ENCODE measurements around the gene DSG1.
"Not testable (repeated sequence)": the region's sequence is repeated elsewhere in the genome, so short reads cannot be mapped to it uniquely, and the experiment has no call there.

The DSG1 gene

GRCh38 chr18:31317860-31318259 lies at the start of gene DSG1:
Gene DSG1, plus strand, starts transcription at chr18:31318160. Its CDS starts 141 bp downstream, at chr18:31318301.
- no peak for DNase-seq (ENCODE audit: low read depth in 2 of 2)

- no peak for DNase-seq (ENCODE audit: low read depth in 2 of 2)
These were observed 49.0 kb upstream of the DSG1 start for GRCh38 chr18:31268985-31269406.

- no peak for DNase-seq (ENCODE audit: low read depth in 2 of 2)
These were observed 48.4 kb upstream of the DSG1 start for GRCh38 chr18:31269566-31269965.

DNA sequence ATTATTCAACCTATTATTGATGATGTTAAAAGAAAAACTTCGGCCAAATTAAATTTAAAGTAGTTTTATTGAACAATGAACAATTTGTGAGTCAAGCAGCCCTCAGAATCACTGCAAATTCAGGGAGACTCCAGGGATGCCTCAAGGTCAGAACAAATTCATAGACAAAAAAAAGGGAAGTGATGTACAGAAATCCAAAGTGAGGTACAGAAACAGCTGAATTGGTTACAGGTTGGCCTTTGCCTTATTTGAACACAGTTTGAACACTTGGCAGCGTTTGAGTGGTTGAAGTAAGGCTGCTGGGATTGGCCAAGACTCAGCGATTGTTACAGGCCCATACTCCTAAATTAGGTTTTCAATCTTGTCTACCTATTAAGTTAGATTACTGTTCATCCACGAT lies 47.4 kb upstream of the DSG1 start:
- DNase-seq (ENCODE audit: low read depth in 2 of 2) = no peak

DNA sequence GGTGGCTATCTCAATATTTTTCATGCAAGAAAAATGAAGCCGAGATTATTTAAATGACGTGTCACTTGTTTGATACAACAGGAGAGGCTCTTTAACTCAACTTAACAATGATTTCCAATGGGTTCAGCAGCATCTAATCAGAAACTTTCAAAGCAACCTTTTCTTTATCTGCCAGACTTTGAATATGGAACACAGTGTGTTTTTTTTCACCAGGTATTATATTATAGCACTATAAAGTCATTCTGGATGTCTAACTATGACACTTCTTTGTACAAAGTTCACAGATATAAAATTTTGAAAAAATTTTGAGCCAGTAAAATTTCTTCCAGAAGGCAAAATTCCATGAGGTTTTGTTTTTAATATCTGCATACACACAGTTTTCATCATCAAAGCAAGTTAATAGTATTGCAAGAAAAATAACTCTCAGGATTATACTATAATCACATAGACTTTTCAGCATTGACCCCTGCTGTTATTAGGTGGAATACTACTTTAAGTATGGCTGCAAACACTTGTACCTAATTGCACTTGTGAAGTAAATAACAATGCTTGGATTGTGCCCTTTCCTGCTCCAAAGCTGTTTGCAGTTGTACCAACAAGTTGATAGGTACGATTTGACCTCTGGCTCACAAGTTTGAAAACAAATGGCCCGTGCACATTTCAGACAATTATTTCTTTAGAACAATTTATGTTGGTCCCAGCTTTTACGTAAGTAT lies 44.0 kb upstream of the DSG1 start:
- no peak for DNase-seq (ENCODE audit: low read depth in 2 of 2)

DNA sequence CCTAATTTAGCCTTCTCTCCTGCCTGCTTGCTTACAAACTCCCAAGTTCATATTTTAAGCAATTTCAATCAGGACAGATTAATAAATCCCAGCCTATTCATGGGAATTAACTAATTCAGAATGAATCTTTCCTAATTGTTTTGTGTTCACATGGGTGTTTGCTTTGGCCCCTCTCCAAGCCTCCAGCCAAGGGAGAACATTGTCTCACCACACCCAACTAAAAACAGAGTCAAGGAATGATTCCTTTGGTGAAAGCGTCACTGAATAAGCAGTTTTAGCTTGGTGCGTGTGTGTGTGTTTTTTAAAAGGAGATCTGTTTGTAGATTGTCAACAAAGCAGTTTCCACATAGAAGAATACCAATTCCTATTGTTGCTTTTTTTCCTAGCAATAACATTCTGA lies 43.0 kb upstream of the DSG1 start:
- no peak for DNase-seq (ENCODE audit: low read depth in 2 of 2)

DNA sequence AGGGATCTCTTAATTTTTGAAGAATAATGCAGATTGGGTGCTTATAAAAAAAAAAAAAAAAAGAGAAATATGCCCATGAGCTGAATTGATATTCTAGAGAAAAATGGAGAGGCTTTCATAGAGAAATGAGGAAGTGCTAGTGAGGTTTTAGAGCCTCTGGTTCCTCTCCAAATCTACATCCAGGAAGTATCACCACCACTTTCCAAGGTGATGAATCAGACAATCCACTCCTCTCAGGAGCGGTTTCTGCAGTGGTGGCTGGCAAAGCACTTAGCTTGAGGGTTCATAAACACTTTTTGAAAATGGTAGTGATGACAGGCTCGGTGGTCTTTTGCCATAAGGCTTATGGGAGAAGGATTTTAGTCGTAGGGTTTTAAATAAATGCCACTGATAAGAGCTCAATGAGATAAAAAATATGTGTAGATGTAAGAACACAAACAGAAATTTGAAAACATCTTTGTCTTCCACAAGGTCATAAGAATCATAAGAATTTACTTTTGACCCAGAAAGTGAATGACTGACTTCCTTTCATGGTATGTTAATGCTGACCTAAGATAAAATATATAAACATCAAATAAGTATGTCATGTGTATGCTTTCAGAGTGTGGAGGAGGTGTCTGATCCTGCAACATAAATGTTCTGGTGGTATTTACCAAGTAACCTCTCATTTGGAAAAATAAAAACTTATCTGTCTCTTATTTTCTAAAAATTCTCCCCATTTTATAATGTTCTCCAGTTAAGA lies 42.1 kb upstream of the DSG1 start:
- DNase-seq (ENCODE audit: low read depth in 2 of 2) = no peak

GRCh38 chr18:31278609-31279071 lies 39.3 kb upstream of the DSG1 start:
- DNase-seq (ENCODE audit: low read depth in 2 of 2) = no peak

GRCh38 chr18:31280502-31280901 lies 37.5 kb upstream of the DSG1 start:
- DNase-seq (ENCODE audit: low read depth in 2 of 2) = no peak

DNA sequence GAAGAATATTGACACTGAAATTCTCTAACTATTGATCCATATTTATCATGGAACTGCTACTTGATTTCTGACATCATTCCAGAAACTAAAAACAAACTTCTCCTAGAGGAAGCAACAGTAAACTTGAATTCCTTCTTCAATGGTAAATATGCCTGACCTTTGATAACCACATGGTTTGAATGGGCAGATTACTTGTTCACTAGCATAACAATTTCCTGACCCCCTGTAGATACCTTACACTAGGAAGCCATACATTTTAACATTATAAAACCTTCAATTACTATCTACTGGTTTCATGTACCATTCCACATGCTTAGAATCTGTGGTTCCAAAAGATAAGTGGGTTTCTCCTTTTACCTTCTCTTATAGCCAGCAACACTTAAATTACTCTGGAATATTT lies 36.5 kb upstream of the DSG1 start:
- no peak for DNase-seq (ENCODE audit: low read depth in 2 of 2)

DNA sequence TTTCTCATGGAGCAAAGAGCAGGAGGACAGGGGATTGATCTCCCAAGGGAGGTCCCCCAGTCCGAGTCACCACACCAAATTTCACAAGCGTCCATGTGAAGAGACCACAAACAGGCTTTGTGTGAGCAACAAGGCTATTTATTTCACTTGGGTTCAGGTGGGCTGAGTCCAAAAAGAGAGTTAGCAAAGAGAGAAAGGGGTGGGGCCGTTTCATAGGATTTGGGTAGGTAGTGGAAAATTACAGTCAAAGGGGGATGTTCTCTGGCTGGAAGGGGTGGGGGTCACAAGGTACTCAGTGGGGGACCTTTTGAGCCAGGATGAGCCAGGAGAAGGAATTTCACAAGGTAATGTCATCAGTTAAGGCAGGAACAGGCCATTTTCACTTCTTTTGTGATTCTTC lies 28.5 kb upstream of the DSG1 start:
- not testable (repeated sequence) for DNase-seq (ENCODE audit: low read depth in 2 of 2)

GRCh38 chr18:31291688-31292087 lies 26.3 kb upstream of the DSG1 start:
- DNase-seq (ENCODE audit: low read depth in 2 of 2) = no peak

DNA sequence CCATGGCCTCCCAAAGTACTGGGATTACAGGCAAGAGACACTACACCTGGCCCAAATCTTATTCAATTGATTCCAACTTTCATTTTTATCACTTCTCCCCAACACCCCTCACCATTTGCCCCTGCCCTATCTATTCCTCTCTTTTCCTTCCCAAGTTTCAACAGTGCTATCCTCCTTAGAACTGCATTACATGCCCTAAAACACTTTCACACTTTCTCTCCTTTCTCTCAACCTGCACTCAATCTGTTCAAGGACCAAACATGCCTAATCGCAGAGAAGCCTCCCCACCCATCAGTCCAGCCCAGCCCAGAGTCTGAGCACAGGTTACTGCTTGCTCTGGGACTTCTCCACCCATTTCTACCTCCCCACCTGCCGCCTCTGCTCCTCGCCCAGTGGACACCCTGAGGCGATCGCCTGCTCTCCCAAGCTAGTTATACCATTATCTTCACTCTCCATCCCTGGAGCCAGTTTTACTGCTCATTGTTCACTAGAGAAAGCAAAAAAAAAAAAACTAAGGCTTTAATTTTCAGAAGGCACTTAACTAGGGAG lies 23.7 kb upstream of the DSG1 start:
- no peak for DNase-seq (ENCODE audit: low read depth in 2 of 2)

- DNase-seq (ENCODE audit: low read depth in 2 of 2) = no peak
These were observed 20.7 kb upstream of the DSG1 start for GRCh38 chr18:31297248-31297647.

GRCh38 chr18:31301201-31301655 lies 16.7 kb upstream of the DSG1 start:
- DNase-seq (ENCODE audit: low read depth in 2 of 2) = no peak

DNA sequence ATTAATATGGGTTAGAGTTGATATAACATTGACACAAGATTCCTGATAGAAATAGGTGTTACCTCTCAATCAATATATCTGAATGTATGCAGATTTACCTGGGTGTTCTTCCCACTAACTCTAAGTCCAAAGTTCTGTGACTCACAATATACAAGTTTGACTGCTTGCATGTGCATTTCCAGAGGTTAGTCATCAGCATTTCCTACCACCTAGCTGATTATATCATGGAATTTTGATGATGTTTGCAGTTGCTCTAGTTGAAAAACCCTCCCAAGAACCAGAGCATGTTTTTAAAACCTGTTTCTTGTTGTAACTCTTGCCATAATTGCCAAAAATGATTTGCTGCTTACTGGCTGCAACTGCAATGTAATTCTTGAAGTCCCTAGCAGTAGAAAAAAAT lies 15.0 kb upstream of the DSG1 start:
- DNase-seq (ENCODE audit: low read depth in 2 of 2) = no peak

- no peak for DNase-seq (ENCODE audit: low read depth in 2 of 2)
These were observed 14.2 kb upstream of the DSG1 start for GRCh38 chr18:31303771-31304170.

- DNase-seq (ENCODE audit: low read depth in 2 of 2) = no peak
These were observed 8.8 kb upstream of the DSG1 start for GRCh38 chr18:31309115-31309514.

- DNase-seq (ENCODE audit: low read depth in 2 of 2) = no peak
These were observed 986 bp upstream of the DSG1 start for GRCh38 chr18:31316974-31317373.

DNA sequence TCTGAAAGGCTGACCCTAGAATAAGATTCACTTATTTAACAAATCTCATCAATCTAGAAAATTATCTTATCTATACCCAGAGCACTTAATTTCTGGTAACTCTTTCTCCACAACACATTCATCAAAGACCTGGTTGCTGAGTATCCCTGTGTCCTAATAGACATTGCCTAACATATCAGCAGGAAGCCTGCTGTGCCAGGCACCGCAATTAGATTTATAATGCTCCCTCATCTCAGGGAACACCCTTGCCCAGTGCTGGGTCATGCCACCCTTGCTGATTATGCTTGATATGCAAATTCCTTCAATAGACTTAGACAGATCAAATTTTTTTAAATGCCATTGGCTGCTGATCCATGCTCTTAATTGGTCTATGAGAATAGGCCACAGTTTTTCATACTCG lies 3.8 kb downstream of the DSG1 start:
- no peak for DNase-seq (ENCODE audit: low read depth in 2 of 2)

DNA sequence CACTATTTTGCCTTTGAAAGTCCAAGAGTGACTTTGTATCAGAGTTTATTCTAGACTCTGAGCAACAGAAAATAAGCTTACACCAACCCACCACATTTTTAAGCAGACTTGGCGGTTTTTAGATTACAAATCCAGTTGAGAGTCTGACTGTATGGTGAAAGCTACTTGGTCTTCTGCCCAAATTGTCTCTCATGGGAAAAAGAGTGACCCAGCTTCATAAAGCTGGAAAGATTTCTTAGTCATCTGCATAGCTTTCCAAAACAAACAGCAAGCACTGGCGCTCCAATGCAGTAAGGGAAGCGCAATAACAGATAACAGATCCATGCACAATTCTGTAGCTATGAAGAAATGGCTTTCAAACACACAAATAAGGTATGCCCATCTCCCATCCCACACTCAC lies 7.1 kb downstream of the DSG1 start:
- no peak for DNase-seq (ENCODE audit: low read depth in 2 of 2)

DNA sequence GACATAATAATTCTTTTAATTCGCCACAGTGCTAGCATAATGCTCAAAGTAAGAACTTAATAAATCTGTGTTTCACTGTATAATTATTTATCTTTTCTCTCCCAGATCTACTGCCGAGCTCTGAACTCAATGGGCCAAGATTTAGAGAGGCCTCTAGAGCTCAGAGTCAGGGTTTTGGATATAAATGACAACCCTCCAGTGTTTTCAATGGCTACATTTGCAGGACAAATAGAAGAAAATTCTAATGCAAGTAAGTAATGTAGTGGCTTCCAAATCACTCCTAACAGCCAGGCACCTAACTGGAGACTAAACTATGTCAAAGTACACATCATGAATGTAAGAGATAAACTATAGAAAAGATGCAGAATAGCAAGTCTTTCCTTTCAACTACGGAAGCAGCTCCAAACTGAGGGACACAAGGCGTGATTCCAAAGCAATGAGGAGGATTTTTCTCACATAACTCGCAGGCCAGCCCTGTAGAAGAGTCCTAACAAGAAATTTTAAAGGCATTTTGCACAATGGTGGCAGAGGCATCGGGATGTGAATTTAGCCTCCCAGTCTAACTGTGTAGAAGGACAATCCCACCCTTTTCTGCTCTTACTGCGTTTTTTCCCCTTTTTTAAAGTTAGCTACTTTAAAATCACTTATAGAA lies 12.0 kb downstream of the DSG1 start:
- DNase-seq (ENCODE audit: low read depth in 2 of 2) = no peak
